ENCODE measurements around the gene AK8. TPM values are rescaled to one million over a fixed set of nuclear protein-coding genes. Genes with fewer than 3 reads are reported as not detected.
"Not testable (repeated sequence)": the region's sequence is repeated elsewhere in the genome, so short reads cannot be mapped to it uniquely, and the experiment has no call there.

AK8 gene
- total RNA-seq, 1 donor from 2014 or later: 2.0 TPM

DNA sequence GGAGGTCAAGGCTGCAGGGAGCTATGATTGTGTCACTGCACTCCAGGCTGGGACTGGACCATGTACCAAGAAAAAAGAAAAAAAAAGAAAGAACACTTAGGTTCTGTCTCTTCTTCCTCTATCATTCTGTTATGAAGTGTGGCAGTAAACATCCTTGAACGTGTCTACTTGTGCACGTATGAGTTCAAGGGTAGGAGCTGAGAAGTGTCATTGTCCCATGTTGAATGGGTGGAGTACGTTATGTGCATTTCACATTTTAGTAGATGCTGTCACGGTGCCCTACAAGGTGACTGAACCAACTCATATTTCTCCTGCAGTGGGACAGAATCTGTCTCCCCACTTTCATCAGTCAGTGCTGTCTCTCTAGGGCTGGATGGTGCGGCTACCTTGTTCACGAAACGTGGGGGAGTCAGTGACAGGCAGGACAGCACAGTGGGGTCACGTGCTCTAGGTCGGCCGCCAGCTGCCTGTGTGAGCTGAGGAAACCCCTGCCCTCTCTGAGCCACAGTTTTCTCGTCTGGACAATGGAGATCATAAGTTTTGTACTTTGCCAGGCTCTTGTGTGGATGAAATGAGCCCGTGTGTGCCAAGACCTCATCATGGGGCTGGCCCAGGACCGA, 160.6 kb downstream of the AK8 start:
- Histone ChIP-seq H3K4me3 (ENCODE audit: low read depth, low read length) (no peak overlapping the region), H3K27me3 (ENCODE audit: control insufficient read depth, insufficient read depth, low read length) (peaks cover 5% of the 10 kb centered on the region), H3K36me3 (ENCODE audit: control insufficient read depth, insufficient read depth, low read length) (no peaks in the 10 kb centered on the region)
- no peak for TF ChIP-seq CTCF (IDR thresholded peaks at IDR 0.05; ENCODE audit: insufficient read depth, low read length, poor library complexity, severe bottlenecking)
- no peak for DNase-seq (ENCODE audit: low read depth)

GRCh38 chr9:132716007-132716406, 162.1 kb downstream of the AK8 start:
- no peak for DNase-seq (ENCODE audit: low read depth)

GRCh38 chr9:132712753-132713152, 165.3 kb downstream of the AK8 start:
- no peak overlapping the region for H3K4me3 ChIP-seq (ENCODE audit: low read depth, low read length)
- no peak for DNase-seq (ENCODE audit: low read depth)
- TF ChIP-seq CTCF (IDR thresholded peaks at IDR 0.05; ENCODE audit: insufficient read depth, low read length, poor library complexity, severe bottlenecking): no peak
- no peaks in the 10 kb centered on the region for H3K36me3 ChIP-seq (ENCODE audit: control insufficient read depth, insufficient read depth, low read length)
- H3K27me3 ChIP-seq (ENCODE audit: control insufficient read depth, insufficient read depth, low read length): peaks cover 4% of the 10 kb centered on the region

More at GRCh38 chr9:132716007-132716406, 162.1 kb downstream of the AK8 start:
- TF ChIP-seq CTCF (IDR thresholded peaks at IDR 0.05; ENCODE audit: insufficient read depth, low read length, poor library complexity, severe bottlenecking): no peak
- Histone ChIP-seq H3K36me3 (ENCODE audit: control insufficient read depth, insufficient read depth, low read length) (no peaks in the 10 kb centered on the region), H3K4me3 (ENCODE audit: low read depth, low read length) (no peak overlapping the region), H3K27me3 (ENCODE audit: control insufficient read depth, insufficient read depth, low read length) (peaks cover 5% of the 10 kb centered on the region)

DNA sequence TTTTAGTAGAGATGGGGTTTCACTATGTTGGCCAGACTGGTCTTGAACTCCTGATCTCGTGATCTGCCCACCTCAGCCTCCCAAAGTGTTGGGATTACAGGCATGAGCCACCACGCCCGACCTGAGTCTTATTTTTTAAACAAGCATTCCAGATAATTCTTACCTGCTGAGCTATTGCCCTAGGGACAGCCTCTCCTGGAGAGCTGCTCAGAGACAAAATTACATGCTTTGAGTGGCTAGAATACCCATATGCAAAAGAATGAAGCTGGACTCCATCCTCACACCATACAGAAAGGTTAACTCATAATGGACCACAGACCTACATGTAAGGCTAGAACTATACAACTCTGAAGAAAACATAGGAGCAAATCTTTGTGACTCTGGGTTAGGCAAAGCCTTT, 166.2 kb downstream of the AK8 start:
- H3K36me3 ChIP-seq (ENCODE audit: control insufficient read depth, insufficient read depth, low read length): no peaks in the 10 kb centered on the region
- no peaks in the 10 kb centered on the region for H3K27me3 ChIP-seq (ENCODE audit: control insufficient read depth, insufficient read depth, low read length)
- no peak overlapping the region for H3K4me3 ChIP-seq (ENCODE audit: low read depth, low read length)
- no peak for DNase-seq (ENCODE audit: low read depth)
- TF ChIP-seq CTCF (IDR thresholded peaks at IDR 0.05; ENCODE audit: insufficient read depth, low read length, poor library complexity, severe bottlenecking): no peak

- H3K36me3 ChIP-seq (ENCODE audit: control insufficient read depth, insufficient read depth, low read length); DNase-seq (ENCODE audit: low read depth); H3K4me3 ChIP-seq (ENCODE audit: low read depth, low read length); H3K27me3 ChIP-seq (ENCODE audit: control insufficient read depth, insufficient read depth, low read length): not testable (repeated sequence)
These were observed 166.9 kb downstream of the AK8 start for GRCh38 chr9:132711152-132711551.

GRCh38 chr9:132710333-132710732, 167.8 kb downstream of the AK8 start:
- no peak for TF ChIP-seq CTCF (IDR thresholded peaks at IDR 0.05; ENCODE audit: insufficient read depth, low read length, poor library complexity, severe bottlenecking)
- DNase-seq (ENCODE audit: low read depth): no peak
- Histone ChIP-seq H3K4me3 (ENCODE audit: low read depth, low read length) (no peak overlapping the region), H3K36me3 (ENCODE audit: control insufficient read depth, insufficient read depth, low read length) (no peaks in the 10 kb centered on the region), H3K27me3 (ENCODE audit: control insufficient read depth, insufficient read depth, low read length) (no peaks in the 10 kb centered on the region)

All from kidney epithelial cell (primary cell).